ENCODE results near the gene KRT7.

- TF ChIP-seq CTCF (IDR thresholded peaks at IDR 0.05) (no peak), POLR2A (IDR thresholded peaks at IDR 0.05) (no peak)
Measured at GRCh38 chr12:52267699-52268098, 34.7 kb downstream of the KRT7 start.

Measured in thyroid gland (tissue), 4 donors.